NT2/D1 (cell line): ENCODE data around the gene DDO.

Source experiments
- YY1 ChIP-seq: IDR thresholded peaks from 2 replicates; pipeline ENCODE4 v1.6.1; 2011; ENCODE audit not compliant: insufficient read length, insufficient read depth
- ZNF274 ChIP-seq: IDR thresholded peaks from 2 replicates; pipeline ENCODE4 v1.6.1; 2011; ENCODE audit warnings: mild to moderate bottlenecking, low read depth, low read length

DNA sequence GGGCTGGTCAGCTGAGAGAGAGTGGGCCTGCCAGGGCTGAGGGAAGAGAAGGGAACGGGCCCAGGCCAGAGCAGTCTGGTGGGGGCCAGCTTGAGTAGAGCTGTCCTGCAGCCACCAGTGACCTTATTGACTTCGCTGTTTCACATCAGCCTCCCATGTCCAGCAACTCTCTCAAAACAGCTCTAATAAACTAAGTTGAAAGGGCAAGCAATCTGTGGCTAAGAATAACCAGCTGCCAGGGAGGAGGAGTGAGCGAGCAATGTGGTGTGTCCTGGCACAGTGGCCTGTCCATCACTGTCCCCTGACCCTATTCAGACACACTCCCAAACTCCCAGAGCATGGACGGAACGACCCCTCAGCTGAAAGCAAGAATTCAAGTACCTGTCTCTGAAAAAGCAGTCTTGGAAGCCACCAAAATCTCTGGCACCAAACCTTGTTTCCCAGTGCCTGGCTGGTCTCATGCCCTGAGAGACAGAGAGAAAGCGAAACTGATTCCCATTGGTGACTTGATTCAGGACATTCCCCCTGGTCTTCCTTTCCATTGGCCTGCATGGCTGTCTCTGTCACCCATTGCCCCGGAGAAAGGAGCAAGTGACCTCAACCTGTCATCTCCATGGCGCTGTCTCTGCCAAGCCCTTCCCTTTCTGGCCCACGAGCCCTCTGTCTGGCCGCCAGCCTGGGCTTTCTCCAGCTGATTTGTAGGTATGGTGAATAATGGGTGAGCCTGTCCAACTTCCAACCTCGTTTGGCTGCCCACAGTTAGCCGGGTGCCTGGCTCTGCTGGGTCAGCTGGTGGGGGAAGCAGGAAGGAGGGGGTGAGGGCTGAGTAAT, at the start of gene DDO:
- TF ChIP-seq ZNF274 (no peak), YY1 (no peak)
